Colonic mucosa (tissue), 4 donors: Measurements from ENCODE around the gene CSTB. TPM values are rescaled to one million over a fixed set of nuclear protein-coding genes. Genes with fewer than 3 reads are reported as not detected.
A peak's percentile ranks its signal among the peaks of the same experiment; 100 is the strongest.

Experiments
- DNase-seq: peaks from one replicate; pipeline ENCODE4 v3.0.0-alpha.2; 2020
- H3K27ac ChIP-seq: fragments of 200-600 bp; one replicate; pipeline ENCODE4 v1.8.0; 2021
- H3K27me3 ChIP-seq: fragments of 200-600 bp; one replicate; pipeline ENCODE4 v1.8.0; 2021
- H3K36me3 ChIP-seq: fragments of 200-600 bp; one replicate; pipeline ENCODE4 v1.8.0; 2021
- H3K4me1 ChIP-seq: fragments of 200-600 bp; one replicate; pipeline ENCODE4 v1.8.0; 2021; ENCODE audit warnings: mild to moderate bottlenecking
- H3K4me3 ChIP-seq: fragments of 200-600 bp; one replicate; pipeline ENCODE4 v1.8.0; 2021
- H3K9ac ChIP-seq, 2 donors: one replicate each; pipeline ENCODE4 v1.7.0; 2013; ENCODE audit warnings: control low read depth in 2 of 2, low read depth in 2 of 2, low read length in 2 of 2
- H3K9me3 ChIP-seq: fragments of 200-600 bp; one replicate; pipeline ENCODE4 v1.8.0; 2021
- CTCF ChIP-seq: fragments of 200-600 bp; IDR thresholded peaks from one replicate; pipeline ENCODE4 v1.8.0; 2022; ENCODE audit warnings: antibody characterized with exemption, mild to moderate bottlenecking
- intact Hi-C: fragments of 100-400 bp; cut with DNase I; formaldehyde crosslinking; loops from one replicate; pipeline ENCODE4 v1.14.1; 2022
- total RNA-seq, 2 donors: library from RNA; stranded (reverse); fragmentation: NEBNext Ultra II Directional in 1 of 2; extraction: Animal tissue kit (Norgen Biotek cat#: 25700) in 1 of 2; gene quantifications; one replicate each; pipeline ENCODE4 v1.2.1, GENCODE V29; 2021
- donor health status: healthy.
- donor health status: DM: no; HTN: no; CAD: no.
- donor health status: DM: no; HTN: no; CAD: no.

Gene CSTB
- total RNA-seq, 2 donors from 2014 or later, result 67.5 to 86.6 TPM

- no peaks in the 10 kb centered on the region for H3K9me3 ChIP-seq
- no peak overlapping the region for H3K9ac ChIP-seq
- no peaks in the 10 kb centered on the region for H3K27me3 ChIP-seq
- H3K4me1 ChIP-seq, result no peaks in the 10 kb centered on the region
- TF ChIP-seq CTCF, result no peak
- H3K4me3 ChIP-seq, result no peak overlapping the region
- peak overlapping the region; percentile 14 for H3K27ac ChIP-seq
- peaks cover 26% of the 10 kb centered on the region for H3K36me3 ChIP-seq
- DNase-seq, result no peak
- intact Hi-C loops, result no loop called here
Measured at GRCh38 chr21:43758111-43758641, 17.9 kb downstream of the CSTB start.

GRCh38 chr21:43757601-43758000 is 18.5 kb downstream of the CSTB start:
- DNase-seq, result no peak
- Histone ChIP-seq H3K9me3 (no peaks in the 10 kb centered on the region), H3K27me3 (no peaks in the 10 kb centered on the region), H3K4me1 (no peaks in the 10 kb centered on the region), H3K27ac (no peak overlapping the region), H3K4me3 (no peak overlapping the region), H3K9ac (no peak overlapping the region), H3K36me3 (peaks cover 26% of the 10 kb centered on the region)
- no peak for TF ChIP-seq CTCF
- intact Hi-C loops, result no loop called here

- peaks cover 26% of the 10 kb centered on the region for H3K36me3 ChIP-seq
- H3K4me3 ChIP-seq, result no peak overlapping the region
- DNase-seq, result no peak
- no peak overlapping the region for H3K27ac ChIP-seq
- H3K9ac ChIP-seq, result no peak overlapping the region
- no peaks in the 10 kb centered on the region for H3K27me3 ChIP-seq
- H3K9me3 ChIP-seq, result no peaks in the 10 kb centered on the region
- intact Hi-C loops, result no loop called here
- H3K4me1 ChIP-seq, result no peaks in the 10 kb centered on the region
- no peak for TF ChIP-seq CTCF
Measured at GRCh38 chr21:43755820-43756594, 20.1 kb downstream of the CSTB start.

GRCh38 chr21:43754948-43755781 is 20.9 kb downstream of the CSTB start:
- intact Hi-C loops, result no loop called here
- Histone ChIP-seq H3K27me3 (no peaks in the 10 kb centered on the region), H3K4me1 (no peaks in the 10 kb centered on the region), H3K9me3 (no peaks in the 10 kb centered on the region), H3K36me3 (peaks cover 26% of the 10 kb centered on the region), H3K27ac (no peak overlapping the region), H3K4me3 (no peak overlapping the region), H3K9ac (no peak overlapping the region)
- DNase-seq, result no peak
- TF ChIP-seq CTCF, result no peak

- intact Hi-C loops, result no loop called here
- no peak overlapping the region for H3K9ac ChIP-seq
- no peaks in the 10 kb centered on the region for H3K27me3 ChIP-seq
- H3K27ac ChIP-seq, result no peak overlapping the region
- DNase-seq, result no peak
- TF ChIP-seq CTCF, result no peak
- H3K9me3 ChIP-seq, result no peaks in the 10 kb centered on the region
- no peak overlapping the region for H3K4me3 ChIP-seq
- H3K36me3 ChIP-seq, result peaks cover 26% of the 10 kb centered on the region
- no peaks in the 10 kb centered on the region for H3K4me1 ChIP-seq
Measured at GRCh38 chr21:43753439-43753799, 22.7 kb downstream of the CSTB start.
